ENCODE results near the gene PPWD1.
A peak's percentile ranks its signal among the peaks of the same experiment; 100 is the strongest.

The PPWD1 gene

GRCh38 chr5:65562731-65563701 lies at the start of gene PPWD1, which contains the start of gene CENPK:
Gene PPWD1 (plus strand): TSS chr5:65563296. CDS start chr5:65563311, 15 bp downstream.
Gene CENPK (minus strand): TSS chr5:65563168. CDS start chr5:65554907, 8,261 bp downstream.
- peak within 1 kb of the TSS; percentile 96 for H3K4me3 ChIP-seq (ENCODE audit: low read depth, low read length)
- TF ChIP-seq CTCF (IDR thresholded peaks at IDR 0.05; ENCODE audit: low read depth, low read length), result no peak
- peak; percentile 93 for TF ChIP-seq POLR2A (IDR thresholded peaks at IDR 0.05; ENCODE audit: extremely low read depth, insufficient read length)
- peak; percentile 32; the same call in 1 of the 2 replicates for TF ChIP-seq MAX (IDR thresholded peaks at IDR 0.05; ENCODE audit: low read depth, low read length)
- peak; percentile 97 for DNase-seq (ENCODE audit: low read depth)

- no peak overlapping the region for H3K4me3 ChIP-seq (ENCODE audit: low read depth, low read length)
- TF ChIP-seq MAX (IDR thresholded peaks at IDR 0.05; ENCODE audit: low read depth, low read length) (no peak), POLR2A (IDR thresholded peaks at IDR 0.05; ENCODE audit: extremely low read depth, insufficient read length) (no peak), CTCF (IDR thresholded peaks at IDR 0.05; ENCODE audit: low read depth, low read length) (no peak)
- no peak for DNase-seq (ENCODE audit: low read depth)
Measured at GRCh38 chr5:65525726-65526125, 37.4 kb upstream of the PPWD1 start.

- no peak for DNase-seq (ENCODE audit: low read depth)
- H3K4me3 ChIP-seq (ENCODE audit: low read depth, low read length), result no peak overlapping the region
- TF ChIP-seq CTCF (IDR thresholded peaks at IDR 0.05; ENCODE audit: low read depth, low read length) (no peak), MYC (IDR thresholded peaks at IDR 0.05; ENCODE audit: low read depth, low read length) (no peak), MAX (IDR thresholded peaks at IDR 0.05; ENCODE audit: low read depth, low read length) (no peak), POLR2A (IDR thresholded peaks at IDR 0.05; ENCODE audit: extremely low read depth, insufficient read length) (no peak)
Measured at GRCh38 chr5:65530904-65531303, 32.2 kb upstream of the PPWD1 start.

GRCh38 chr5:65535529-65535987 lies 27.5 kb upstream of the PPWD1 start:
- H3K4me3 ChIP-seq (ENCODE audit: low read depth, low read length), result no peak overlapping the region
- no peak for DNase-seq (ENCODE audit: low read depth)
- TF ChIP-seq CTCF (IDR thresholded peaks at IDR 0.05; ENCODE audit: low read depth, low read length) (no peak), POLR2A (IDR thresholded peaks at IDR 0.05; ENCODE audit: extremely low read depth, insufficient read length) (no peak), MAX (IDR thresholded peaks at IDR 0.05; ENCODE audit: low read depth, low read length) (no peak), MYC (IDR thresholded peaks at IDR 0.05; ENCODE audit: low read depth, low read length) (no peak)

- DNase-seq (ENCODE audit: low read depth), result no peak
- TF ChIP-seq POLR2A (IDR thresholded peaks at IDR 0.05; ENCODE audit: extremely low read depth, insufficient read length) (no peak), MYC (IDR thresholded peaks at IDR 0.05; ENCODE audit: low read depth, low read length) (no peak), MAX (IDR thresholded peaks at IDR 0.05; ENCODE audit: low read depth, low read length) (no peak), CTCF (IDR thresholded peaks at IDR 0.05; ENCODE audit: low read depth, low read length) (no peak)
- H3K4me3 ChIP-seq (ENCODE audit: low read depth, low read length), result no peak overlapping the region
Measured at GRCh38 chr5:65539827-65540226, 23.3 kb upstream of the PPWD1 start.

Data from NB4 (cell line).